HepG2 (cell line): ENCODE measurements around the gene SSPN. TPM values are rescaled to one million over a fixed set of nuclear protein-coding genes. Genes with fewer than 3 reads are reported as not detected.

ENCODE experiments used
- ATAC-seq: fragments of 200-7000 bp; cut with Tn5 transposase; 3 replicates; pipeline ENCODE4 v1.9.1; 2020; ENCODE audit warnings: mild to moderate bottlenecking, moderate library complexity
- BruUV-seq: library from RNA; stranded (reverse); fragments of 400-500 nt; replicated peaks from 2 replicates; lab custom pipeline; 2021; lab: Mats Ljungman, UMichigan
- CTCF ChIA-PET: fragments of 300-600 bp; formaldehyde crosslinking; extraction: SDS; loops from one replicate; lab custom pipeline; 2021; ENCODE audit warnings: low total read pairs, inconsistent platforms, low intra/inter-chr PET ratio; lab: Yijun Ruan, JAX
- POLR2A ChIA-PET: fragments of 350-600 bp; sonication (Branson Sonifier 250); formaldehyde crosslinking; loops from one replicate; lab custom pipeline; 2020; ENCODE audit warnings: antibody characterized with exemption, inconsistent platforms; lab: Yijun Ruan, JAX
- DNase-seq: peaks from one replicate; pipeline ENCODE4 v3.0.0-alpha.2; 2015; ENCODE audit warnings: low spot score
- FAIRE-seq: peaks from 3 replicates; lab custom pipeline; 2011; peaks lifted over from hg19 to GRCh38; lab: Jason Lieb, UNC
- H2AFZ ChIP-seq: one replicate; pipeline ENCODE4 v1.6.1; 2011; ENCODE audit warnings: low read length, inconsistent platforms
- H3K27ac ChIP-seq: fragments of 300-600 bp; 3 replicates; pipeline ENCODE4 v1.8.0; 2011; ENCODE audit warnings: mixed run types, mild to moderate bottlenecking, mixed read lengths, low read length, inconsistent platforms; ENCODE audit not compliant: insufficient read depth; ENCODE audit errors: extremely low read length
- H3K27me3 ChIP-seq, 2 experiments: fragments of 200-600 bp in 1 of 2; 2 replicates in 1 of 2; 3 replicates in 1 of 2; pipeline versions ENCODE4 v1.6.0 to v1.8.0; 2011; ENCODE audit warnings: low read length in 2 of 2, mild to moderate bottlenecking in 2 of 2, moderate library complexity in 2 of 2, inconsistent platforms in 1 of 2; ENCODE audit not compliant: insufficient read depth in 2 of 2, control insufficient read depth in 1 of 2
- H3K36me3 ChIP-seq, 2 experiments: fragments of 200-600 bp in 1 of 2; replicated peaks in 1 of 2; 2 replicates in 1 of 2; 3 replicates in 1 of 2; pipeline versions ENCODE4 v1.5.1 to v1.8.0; 2011; ENCODE audit warnings: low read length in 2 of 2, inconsistent platforms in 1 of 2; ENCODE audit not compliant: insufficient read depth in 2 of 2, control insufficient read depth in 1 of 2
- H3K4me1 ChIP-seq: 2 replicates; pipeline ENCODE4 v1.5.1; 2012; ENCODE audit warnings: low read length, inconsistent platforms; ENCODE audit not compliant: insufficient read depth
- H3K4me2 ChIP-seq: 2 replicates; pipeline ENCODE4 v1.6.0; 2011; ENCODE audit warnings: low read depth, low read length, inconsistent platforms
- H3K4me3 ChIP-seq, 3 experiments: fragments of 200-600 bp in 1 of 3; sonication (generic), shearing (Covaris generic) in 1 of 3; replicated peaks in 1 of 3; 2 replicates each; pipeline ENCODE4 v1.5.1; 2011 to 2016; ENCODE audit warnings: low read length in 3 of 3, inconsistent platforms in 2 of 3, low read depth in 2 of 3, mild to moderate bottlenecking in 2 of 3, control low read depth in 1 of 3, mixed read lengths in 1 of 3; ENCODE audit not compliant: insufficient read depth in 1 of 3
- H3K79me2 ChIP-seq: one replicate; pipeline ENCODE4 v1.6.1; 2011; ENCODE audit warnings: low read length, inconsistent platforms; ENCODE audit not compliant: insufficient read depth
- H3K9ac ChIP-seq: 2 replicates; pipeline ENCODE4 v1.6.0; 2011; ENCODE audit warnings: mild to moderate bottlenecking, low read depth, low read length, inconsistent platforms; ENCODE audit not compliant: insufficient read depth
- H3K9me3 ChIP-seq: 2 replicates; pipeline ENCODE4 v1.5.1; 2012; ENCODE audit warnings: mild to moderate bottlenecking, low read length
- H4K20me1 ChIP-seq: 2 replicates; pipeline ENCODE4 v1.6.0; 2011; ENCODE audit warnings: inconsistent platforms, mild to moderate bottlenecking, low read length, moderate library complexity; ENCODE audit not compliant: insufficient read depth
- BRD4 ChIP-seq: sonication (generic); formaldehyde crosslinking; IDR thresholded peaks from 2 replicates; pipeline ENCODE4 v1.4.0; 2020; ENCODE audit warnings: missing genetic modification reagents
- HNF4G ChIP-seq, 2 experiments: sonication (generic) in 1 of 2; formaldehyde crosslinking in 1 of 2; IDR thresholded peaks; 2 replicates each; pipeline versions ENCODE4 v1.4.0 to v1.6.1; 2011 to 2020; ENCODE audit warnings: borderline replicate concordance in 2 of 2, low read depth in 2 of 2, mild to moderate bottlenecking in 2 of 2, low read length in 1 of 2, missing genetic modification reagents in 1 of 2, moderate library complexity in 1 of 2
- SP2 ChIP-seq: sonication (generic); formaldehyde crosslinking; IDR thresholded peaks from 2 replicates; pipeline ENCODE4 v1.5.1; 2020; ENCODE audit warnings: mild to moderate bottlenecking, missing genetic modification reagents
- ZBTB3 ChIP-seq: sonication (generic); formaldehyde crosslinking; IDR thresholded peaks from 2 replicates; pipeline ENCODE4 v1.4.0; 2020; ENCODE audit warnings: low read depth, mild to moderate bottlenecking, moderate library complexity, missing genetic modification reagents, borderline replicate concordance
- ZNF3 ChIP-seq: IDR thresholded peaks from 2 replicates; pipeline ENCODE4 v1.7.0; 2017; ENCODE audit warnings: inconsistent platforms
- ZNF382 ChIP-seq: sonication (generic); formaldehyde crosslinking; IDR thresholded peaks from 2 replicates; pipeline ENCODE4 v1.5.0; 2020; ENCODE audit warnings: missing genetic modification reagents, mild to moderate bottlenecking, borderline replicate concordance
- ZNF460 ChIP-seq: sonication (generic); formaldehyde crosslinking; IDR thresholded peaks from 2 replicates; pipeline ENCODE4 v1.5.1; 2020; ENCODE audit warnings: missing genetic modification reagents, mild to moderate bottlenecking, borderline replicate concordance
- ZSCAN9 ChIP-seq: IDR thresholded peaks from 2 replicates; pipeline ENCODE4 v1.6.1; 2016; ENCODE audit warnings: borderline replicate concordance
- WGBS: methylation state at CpG from one replicate; pipeline ENCODE4 v1.1.6; 2017; ENCODE audit warnings: low lambda C conversion rate; 5-methylcytosine and 5-hydroxymethylcytosine counted together
- in situ Hi-C: cut with HindIII; loops from 2 replicates; pipeline ENCODE4 v1.10.0; 2017; ENCODE audit warnings: low pct_unique_long_range_greater_than_20kb; ENCODE audit not compliant: extremely low pct_ligation_motif_present
- intact Hi-C: fragments of 100-400 bp; cut with micrococcal nuclease; formaldehyde crosslinking; loops from one replicate; pipeline ENCODE4 v1.10.0; 2022; ENCODE audit not compliant: unreplicated experiment
- polyA plus RNA-seq, 8 experiments: library from polyadenylated mRNA; depleted of rRNA in 3 of 8; stranded (reverse) in 7 of 8; unstranded in 1 of 8; fragments of >200 nt; fragmentation: Illumina TruSeq in 4 of 8; extraction: Trizol in 4 of 8; gene quantifications; 2 replicates each; pipeline versions ENCODE4 v1.2.1 to v1.2.3, GENCODE V29; 2011 to 2016; ENCODE audit warnings: low read depth in 4 of 8, missing spikeins in 1 of 8, mixed read lengths in 1 of 8; ENCODE audit not compliant: insufficient read depth in 1 of 8
- total RNA-seq, 5 experiments: library from RNA; depleted of rRNA; stranded (reverse); fragments of >200 nt; fragmentation: Illumina TruSeq; extraction: Trizol; gene quantifications; 2 replicates each; pipeline ENCODE4 v1.2.3, GENCODE V29; 2016; ENCODE audit warnings: low read depth in 1 of 5
- TF ChIP-seq, protein P1 (sequence below): sonication (generic); formaldehyde crosslinking; IDR thresholded peaks from 2 replicates; pipeline ENCODE4 v1.4.0; 2020; ENCODE audit warnings: mild to moderate bottlenecking, missing genetic modification reagents
- TF ChIP-seq, protein P2 (sequence below): sonication (generic); formaldehyde crosslinking; conservative IDR thresholded peaks from 2 replicates; pipeline ENCODE4 v1.4.0; 2020; ENCODE audit warnings: missing genetic modification reagents
- TF ChIP-seq, protein P3 (sequence below): sonication (generic); formaldehyde crosslinking; IDR thresholded peaks from 2 replicates; pipeline ENCODE4 v1.4.0; 2020; ENCODE audit warnings: missing genetic modification reagents
- TF ChIP-seq, protein P4 (sequence below): sonication (generic); formaldehyde crosslinking; IDR thresholded peaks from 2 replicates; pipeline ENCODE4 v1.8.0; 2022; ENCODE audit warnings: mild to moderate bottlenecking, missing genetic modification reagents

Gene SSPN
- total and polyA plus RNA-seq, 2 of the 13 experiments (the other 11 are each of a cell fraction or from before 2014, with no cell fraction given) = not detected

DNA sequence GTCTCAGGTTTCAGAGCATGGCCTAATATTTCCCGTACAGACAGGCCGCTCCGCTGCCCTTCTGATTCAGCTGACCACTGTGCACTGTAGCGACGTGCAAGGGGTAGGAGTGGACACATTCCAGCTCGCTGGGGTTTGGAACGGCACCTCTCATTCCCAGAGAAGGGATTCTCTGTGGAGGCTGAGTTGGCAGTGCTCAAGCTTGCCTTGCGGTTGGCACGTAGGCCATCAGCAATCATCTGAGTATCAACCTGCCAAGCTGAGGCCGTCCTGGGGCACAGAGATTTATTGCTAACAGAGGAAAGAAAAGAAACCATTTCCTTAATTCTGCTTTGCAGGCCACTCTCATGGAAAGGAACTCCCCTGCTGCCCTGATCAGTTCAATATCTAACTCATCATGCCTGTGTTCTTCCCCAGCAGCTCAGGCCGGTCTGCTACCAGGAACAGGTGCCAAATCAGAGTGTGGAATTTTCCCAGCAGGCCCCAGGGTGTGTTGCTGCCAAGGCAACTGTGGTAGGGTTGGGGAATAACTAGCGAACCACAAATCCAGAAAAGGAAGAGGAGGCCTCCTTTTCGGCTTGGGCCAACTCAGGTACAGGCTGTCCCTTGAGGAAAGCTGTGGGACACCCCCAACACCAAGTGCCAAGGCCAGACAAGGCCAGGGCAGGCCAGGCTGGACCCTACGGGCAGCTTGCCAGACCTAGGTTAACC is 92.5 kb downstream of the SSPN start:
- Histone ChIP-seq H3K4me2 (no peak overlapping the region), H3K4me1 (peaks cover 10% of the 10 kb centered on the region), H3K79me2 (no peaks in the 10 kb centered on the region), H2AFZ (no peak overlapping the region), H3K27me3 (peaks cover 0 to 25% of the 10 kb centered on the region in 2 experiments; a peak in 3 of 5 replicates), H3K36me3 (no peaks in the 10 kb centered on the region), H3K27ac (no peak overlapping the region), H3K4me3 (no peak overlapping the region), H4K20me1 (no peaks in the 10 kb centered on the region), H3K9me3 (no peaks in the 10 kb centered on the region), H3K9ac (no peak overlapping the region)
- intact Hi-C loops (no loop called here), in situ Hi-C loops (no loop called here)
- ChIA-PET CTCF (no interaction called here), POLR2A (no interaction called here)
- WGBS = 47% methylated on average over 13 of the region's 14 CpGs
- no peak for FAIRE-seq
- DNase-seq = no peak
- no peak for ATAC-seq
- BruUV-seq = no TSS peak
- TF ChIP-seq, protein P1, sequence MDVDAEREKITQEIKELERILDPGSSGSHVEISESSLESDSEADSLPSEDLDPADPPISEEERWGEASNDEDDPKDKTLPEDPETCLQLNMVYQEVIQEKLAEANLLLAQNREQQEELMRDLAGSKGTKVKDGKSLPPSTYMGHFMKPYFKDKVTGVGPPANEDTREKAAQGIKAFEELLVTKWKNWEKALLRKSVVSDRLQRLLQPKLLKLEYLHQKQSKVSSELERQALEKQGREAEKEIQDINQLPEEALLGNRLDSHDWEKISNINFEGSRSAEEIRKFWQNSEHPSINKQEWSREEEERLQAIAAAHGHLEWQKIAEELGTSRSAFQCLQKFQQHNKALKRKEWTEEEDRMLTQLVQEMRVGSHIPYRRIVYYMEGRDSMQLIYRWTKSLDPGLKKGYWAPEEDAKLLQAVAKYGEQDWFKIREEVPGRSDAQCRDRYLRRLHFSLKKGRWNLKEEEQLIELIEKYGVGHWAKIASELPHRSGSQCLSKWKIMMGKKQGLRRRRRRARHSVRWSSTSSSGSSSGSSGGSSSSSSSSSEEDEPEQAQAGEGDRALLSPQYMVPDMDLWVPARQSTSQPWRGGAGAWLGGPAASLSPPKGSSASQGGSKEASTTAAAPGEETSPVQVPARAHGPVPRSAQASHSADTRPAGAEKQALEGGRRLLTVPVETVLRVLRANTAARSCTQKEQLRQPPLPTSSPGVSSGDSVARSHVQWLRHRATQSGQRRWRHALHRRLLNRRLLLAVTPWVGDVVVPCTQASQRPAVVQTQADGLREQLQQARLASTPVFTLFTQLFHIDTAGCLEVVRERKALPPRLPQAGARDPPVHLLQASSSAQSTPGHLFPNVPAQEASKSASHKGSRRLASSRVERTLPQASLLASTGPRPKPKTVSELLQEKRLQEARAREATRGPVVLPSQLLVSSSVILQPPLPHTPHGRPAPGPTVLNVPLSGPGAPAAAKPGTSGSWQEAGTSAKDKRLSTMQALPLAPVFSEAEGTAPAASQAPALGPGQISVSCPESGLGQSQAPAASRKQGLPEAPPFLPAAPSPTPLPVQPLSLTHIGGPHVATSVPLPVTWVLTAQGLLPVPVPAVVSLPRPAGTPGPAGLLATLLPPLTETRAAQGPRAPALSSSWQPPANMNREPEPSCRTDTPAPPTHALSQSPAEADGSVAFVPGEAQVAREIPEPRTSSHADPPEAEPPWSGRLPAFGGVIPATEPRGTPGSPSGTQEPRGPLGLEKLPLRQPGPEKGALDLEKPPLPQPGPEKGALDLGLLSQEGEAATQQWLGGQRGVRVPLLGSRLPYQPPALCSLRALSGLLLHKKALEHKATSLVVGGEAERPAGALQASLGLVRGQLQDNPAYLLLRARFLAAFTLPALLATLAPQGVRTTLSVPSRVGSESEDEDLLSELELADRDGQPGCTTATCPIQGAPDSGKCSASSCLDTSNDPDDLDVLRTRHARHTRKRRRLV (CRISPR knock-in tag) = no peak
- TF ChIP-seq HNF4G (IDR thresholded peaks at IDR 0.05; ENCODE audit: borderline replicate concordance, low read depth, low read length) (no peak), HNF4G (CRISPR knock-in tag; IDR thresholded peaks at IDR 0.05; ENCODE audit: borderline replicate concordance, low read depth) (no peak), SP2 (CRISPR knock-in tag) (no peak), ZNF460 (no peak), ZNF3 (CRISPR knock-in tag) (no peak), ZBTB3 (CRISPR knock-in tag) (no peak), BRD4 (CRISPR knock-in tag) (no peak), ZSCAN9 (CRISPR knock-in tag) (no peak), ZNF382 (no peak)
- TF ChIP-seq, protein P2, sequence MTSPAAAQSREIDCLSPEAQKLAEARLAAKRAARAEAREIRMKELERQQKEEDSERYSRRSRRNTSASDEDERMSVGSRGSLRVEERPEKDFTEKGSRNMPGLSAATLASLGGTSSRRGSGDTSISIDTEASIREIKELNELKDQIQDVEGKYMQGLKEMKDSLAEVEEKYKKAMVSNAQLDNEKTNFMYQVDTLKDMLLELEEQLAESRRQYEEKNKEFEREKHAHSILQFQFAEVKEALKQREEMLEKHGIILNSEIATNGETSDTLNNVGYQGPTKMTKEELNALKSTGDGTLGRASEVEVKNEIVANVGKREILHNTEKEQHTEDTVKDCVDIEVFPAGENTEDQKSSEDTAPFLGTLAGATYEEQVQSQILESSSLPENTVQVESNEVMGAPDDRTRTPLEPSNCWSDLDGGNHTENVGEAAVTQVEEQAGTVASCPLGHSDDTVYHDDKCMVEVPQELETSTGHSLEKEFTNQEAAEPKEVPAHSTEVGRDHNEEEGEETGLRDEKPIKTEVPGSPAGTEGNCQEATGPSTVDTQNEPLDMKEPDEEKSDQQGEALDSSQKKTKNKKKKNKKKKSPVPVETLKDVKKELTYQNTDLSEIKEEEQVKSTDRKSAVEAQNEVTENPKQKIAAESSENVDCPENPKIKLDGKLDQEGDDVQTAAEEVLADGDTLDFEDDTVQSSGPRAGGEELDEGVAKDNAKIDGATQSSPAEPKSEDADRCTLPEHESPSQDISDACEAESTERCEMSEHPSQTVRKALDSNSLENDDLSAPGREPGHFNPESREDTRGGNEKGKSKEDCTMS (CRISPR knock-in tag) = no peak
- TF ChIP-seq, protein P3, sequence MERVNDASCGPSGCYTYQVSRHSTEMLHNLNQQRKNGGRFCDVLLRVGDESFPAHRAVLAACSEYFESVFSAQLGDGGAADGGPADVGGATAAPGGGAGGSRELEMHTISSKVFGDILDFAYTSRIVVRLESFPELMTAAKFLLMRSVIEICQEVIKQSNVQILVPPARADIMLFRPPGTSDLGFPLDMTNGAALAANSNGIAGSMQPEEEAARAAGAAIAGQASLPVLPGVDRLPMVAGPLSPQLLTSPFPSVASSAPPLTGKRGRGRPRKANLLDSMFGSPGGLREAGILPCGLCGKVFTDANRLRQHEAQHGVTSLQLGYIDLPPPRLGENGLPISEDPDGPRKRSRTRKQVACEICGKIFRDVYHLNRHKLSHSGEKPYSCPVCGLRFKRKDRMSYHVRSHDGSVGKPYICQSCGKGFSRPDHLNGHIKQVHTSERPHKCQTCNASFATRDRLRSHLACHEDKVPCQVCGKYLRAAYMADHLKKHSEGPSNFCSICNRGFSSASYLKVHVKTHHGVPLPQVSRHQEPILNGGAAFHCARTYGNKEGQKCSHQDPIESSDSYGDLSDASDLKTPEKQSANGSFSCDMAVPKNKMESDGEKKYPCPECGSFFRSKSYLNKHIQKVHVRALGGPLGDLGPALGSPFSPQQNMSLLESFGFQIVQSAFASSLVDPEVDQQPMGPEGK (CRISPR knock-in tag) = no peak
- TF ChIP-seq, protein P4, sequence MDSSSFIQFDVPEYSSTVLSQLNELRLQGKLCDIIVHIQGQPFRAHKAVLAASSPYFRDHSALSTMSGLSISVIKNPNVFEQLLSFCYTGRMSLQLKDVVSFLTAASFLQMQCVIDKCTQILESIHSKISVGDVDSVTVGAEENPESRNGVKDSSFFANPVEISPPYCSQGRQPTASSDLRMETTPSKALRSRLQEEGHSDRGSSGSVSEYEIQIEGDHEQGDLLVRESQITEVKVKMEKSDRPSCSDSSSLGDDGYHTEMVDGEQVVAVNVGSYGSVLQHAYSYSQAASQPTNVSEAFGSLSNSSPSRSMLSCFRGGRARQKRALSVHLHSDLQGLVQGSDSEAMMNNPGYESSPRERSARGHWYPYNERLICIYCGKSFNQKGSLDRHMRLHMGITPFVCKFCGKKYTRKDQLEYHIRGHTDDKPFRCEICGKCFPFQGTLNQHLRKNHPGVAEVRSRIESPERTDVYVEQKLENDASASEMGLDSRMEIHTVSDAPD (CRISPR knock-in tag) = no peak
